Transverse colon (tissue), 4 donors: ENCODE results near the gene SLC16A3. TPM values are rescaled to one million over a fixed set of nuclear protein-coding genes. Genes with fewer than 3 reads are reported as not detected.

Source experiments
- DNase-seq: peaks from one replicate; pipeline ENCODE4 v3.0.0-alpha.2; 2019
- H3K27ac ChIP-seq, 4 donors: fragments of 200-600 bp; sonication (generic); 2 replicates each; pipeline ENCODE4 v1.5.1; 2016 to 2018; ENCODE audit warnings: inconsistent platforms in 4 of 4
- H3K27me3 ChIP-seq: fragments of 200-600 bp; sonication (generic); 2 replicates; pipeline ENCODE4 v1.5.1; 2017; ENCODE audit warnings: inconsistent platforms
- H3K36me3 ChIP-seq, 4 donors: fragments of 200-600 bp; sonication (generic); 2 replicates each; pipeline ENCODE4 v1.5.1; 2017 to 2019; ENCODE audit warnings: inconsistent platforms in 4 of 4
- H3K4me1 ChIP-seq, 4 donors: fragments of 200-600 bp; sonication (generic); 2 replicates each; pipeline ENCODE4 v1.5.1; 2017 to 2020; ENCODE audit warnings: inconsistent platforms in 4 of 4
- H3K4me3 ChIP-seq, 4 donors: fragments of 200-600 bp; sonication (generic); 1 replicate in 1 of 4; 2 replicates in 3 of 4; pipeline versions ENCODE4 v1.5.1 to v1.6.1; 2017 to 2019; ENCODE audit warnings: inconsistent platforms in 4 of 4
- H3K9me3 ChIP-seq, 2 donors: fragments of 200-600 bp; sonication (generic); 2 replicates each; pipeline ENCODE4 v1.5.1; 2017 to 2019; ENCODE audit warnings: inconsistent platforms in 2 of 2
- CTCF ChIP-seq, 5 experiments: fragments of 200-600 bp in 3 of 5; fragments of 450-650 bp in 2 of 5; sonication (generic) in 3 of 5; IDR thresholded peaks; 1 replicate in 2 of 5; 2 replicates in 3 of 5; pipeline ENCODE4 v1.5.1; 2016 to 2017; ENCODE audit warnings: antibody characterized with exemption in 5 of 5, inconsistent platforms in 3 of 5, mild to moderate bottlenecking in 2 of 5, moderate library complexity in 1 of 5
- EP300 ChIP-seq: sonication (generic); formaldehyde crosslinking; IDR thresholded peaks from one replicate; pipeline ENCODE4 v1.6.1; 2017; ENCODE audit warnings: antibody characterized with exemption, low read depth
- POLR2A ChIP-seq: fragments of 450-650 bp; IDR thresholded peaks from one replicate; pipeline ENCODE4 v1.6.1; 2016; ENCODE audit warnings: antibody characterized with exemption, mild to moderate bottlenecking, moderate library complexity
- POLR2AphosphoS5 ChIP-seq, 3 donors: sonication (generic); formaldehyde crosslinking; IDR thresholded peaks; one replicate each; pipeline ENCODE4 v1.6.1; 2016; ENCODE audit warnings: antibody characterized with exemption in 3 of 3
- WGBS, 2 donors: methylation state at CpG; one replicate each; pipeline ENCODE4 v1.1.5; 2018; ENCODE audit warnings: low coverage in 1 of 2; 5-methylcytosine and 5-hydroxymethylcytosine counted together
- in situ Hi-C, 4 donors: fragments of 200-750 bp; cut with MboI; loops; one replicate each; pipeline versions ENCODE4 v1.15.0 to v1.15.1; 2017; ENCODE audit warnings: low sequenced_read_pairs in 3 of 4, low pct_ligation_motif_present in 1 of 4, low pct_unique_long_range_greater_than_20kb in 1 of 4
- intact Hi-C: fragments of 100-400 bp; cut with DNase I; formaldehyde crosslinking; loops from one replicate; pipeline ENCODE4 v1.15.1; 2023; ENCODE audit warnings: low total_unique reads
- total RNA-seq, 4 donors: library from RNA; depleted of rRNA; stranded (reverse); fragments of >200 nt; gene quantifications; one replicate each; pipeline ENCODE4 v1.1.0, GENCODE V29; 2016

The SLC16A3 gene
- total RNA-seq, 4 donors from 2014 or later, result 11.5 to 105 (median 48.9) TPM

GRCh38 chr17:82224666-82225065 is 4.2 kb upstream of the SLC16A3 start:
- Histone ChIP-seq H3K27me3 (no peaks in the 10 kb centered on the region), H3K4me1 (peaks cover 6 to 17% (median 13%) of the 10 kb centered on the region in 4 donors), H3K9me3 (no peaks in the 10 kb centered on the region), H3K4me3 (no peak overlapping the region), H3K27ac (no peak overlapping the region), H3K36me3 (no peaks in the 10 kb centered on the region)
- no peak for DNase-seq
- no peak for TF ChIP-seq POLR2AphosphoS5 (IDR thresholded peaks at IDR 0.05)
- no peak for TF ChIP-seq EP300
- no peak for TF ChIP-seq POLR2A
- TF ChIP-seq CTCF (IDR thresholded peaks at IDR 0.05), result no peak
- in situ Hi-C loops, result no loop called here
- 78% methylated on average over 8 of the region's 8 CpGs; no CpG with 5 or more reads in 1 of the 2 donors for whole genome bisulfite sequencing, 2 donors
- intact Hi-C loops, result no loop called here

GRCh38 chr17:82225368-82226029 is 3.3 kb upstream of the SLC16A3 start:
- H3K4me1 ChIP-seq, result peaks cover 15 to 26% (median 21%) of the 10 kb centered on the region in 4 donors

GRCh38 chr17:82226146-82226808 is 2.6 kb upstream of the SLC16A3 start:
- in situ Hi-C loops, result no loop called here
- H3K4me3 ChIP-seq, result no peak overlapping the region
- TF ChIP-seq POLR2A (no peak), CTCF (IDR thresholded peaks at IDR 0.05) (no peak), EP300 (no peak), POLR2AphosphoS5 (IDR thresholded peaks at IDR 0.05) (no peak)
- peaks cover 16 to 34% (median 29%) of the 10 kb centered on the region in 4 donors for H3K4me1 ChIP-seq
- H3K27ac ChIP-seq, result no peak overlapping the region
- no peaks in the 10 kb centered on the region for H3K36me3 ChIP-seq
- 77% methylated on average over 15 of the region's 15 CpGs; no CpG with 5 or more reads in 1 of the 2 donors for WGBS, 2 donors
- H3K9me3 ChIP-seq, result no peaks in the 10 kb centered on the region
- DNase-seq, result no peak
- intact Hi-C loops, result no loop called here
- no peaks in the 10 kb centered on the region for H3K27me3 ChIP-seq

More at GRCh38 chr17:82225368-82226029, 3.3 kb upstream of the SLC16A3 start:
- Histone ChIP-seq H3K36me3 (no peaks in the 10 kb centered on the region), H3K27ac (no peak overlapping the region), H3K27me3 (no peaks in the 10 kb centered on the region), H3K4me3 (no peak overlapping the region), H3K9me3 (no peaks in the 10 kb centered on the region)
- in situ Hi-C loops, result no loop called here
- no peak for TF ChIP-seq POLR2AphosphoS5 (IDR thresholded peaks at IDR 0.05)
- no peak for TF ChIP-seq CTCF (IDR thresholded peaks at IDR 0.05)
- TF ChIP-seq EP300, result no peak
- no peak for TF ChIP-seq POLR2A
- DNase-seq, result no peak
- WGBS, 2 donors, result 96% methylated on average over 21 of the region's 24 CpGs; no CpG with 5 or more reads in 1 of the 2 donors
- intact Hi-C loops, result no loop called here

GRCh38 chr17:82226809-82227628 is 1.8 kb upstream of the SLC16A3 start:
- DNase-seq, result no peak
- Histone ChIP-seq H3K27ac (no peak overlapping the region), H3K27me3 (no peaks in the 10 kb centered on the region), H3K4me1 (peaks cover 16 to 41% (median 36%) of the 10 kb centered on the region in 4 donors), H3K36me3 (no peaks in the 10 kb centered on the region), H3K9me3 (no peaks in the 10 kb centered on the region), H3K4me3 (no peak overlapping the region)
- intact Hi-C loops, result no loop called here
- in situ Hi-C loops, result no loop called here
- TF ChIP-seq EP300 (no peak), CTCF (IDR thresholded peaks at IDR 0.05) (no peak), POLR2AphosphoS5 (IDR thresholded peaks at IDR 0.05) (no peak), POLR2A (no peak)
- 60 to 89% methylated on average over 1 to 13 of the region's 16 CpGs for WGBS, 2 donors
